GM12874 (cell line): ENCODE measurements around the gene R3HDM2.
A peak's percentile ranks its signal among the peaks of the same experiment; 100 is the strongest.

ENCODE experiments used
- TF ChIP-seq, protein P1 (sequence below): IDR thresholded peaks from 2 replicates; pipeline ENCODE4 v1.5.1; 2011; ENCODE audit warnings: low read depth, mild to moderate bottlenecking, control low read depth, low read length, moderate library complexity; ENCODE audit not compliant: insufficient read depth

Gene R3HDM2

DNA sequence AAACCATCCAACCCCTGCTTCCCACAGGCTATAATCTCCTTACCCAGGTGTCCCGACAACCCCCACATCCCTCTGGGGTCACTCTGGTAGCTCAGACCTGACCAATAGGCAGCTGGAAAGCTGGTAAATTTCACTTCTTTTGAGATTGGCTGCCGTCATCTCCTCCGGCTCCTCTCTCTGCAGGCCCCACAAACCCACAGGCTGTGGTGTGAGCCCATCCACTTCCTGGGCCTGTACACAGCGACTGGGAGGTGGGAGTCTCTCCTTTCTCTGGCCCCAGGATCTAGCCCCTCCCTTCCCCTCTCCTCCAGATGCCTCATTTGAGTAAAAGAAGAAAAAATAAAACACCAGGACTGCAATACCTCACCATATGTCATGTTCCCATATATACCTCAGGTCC lies 4.5 kb upstream of the R3HDM2 start:
- TF ChIP-seq, protein P1, sequence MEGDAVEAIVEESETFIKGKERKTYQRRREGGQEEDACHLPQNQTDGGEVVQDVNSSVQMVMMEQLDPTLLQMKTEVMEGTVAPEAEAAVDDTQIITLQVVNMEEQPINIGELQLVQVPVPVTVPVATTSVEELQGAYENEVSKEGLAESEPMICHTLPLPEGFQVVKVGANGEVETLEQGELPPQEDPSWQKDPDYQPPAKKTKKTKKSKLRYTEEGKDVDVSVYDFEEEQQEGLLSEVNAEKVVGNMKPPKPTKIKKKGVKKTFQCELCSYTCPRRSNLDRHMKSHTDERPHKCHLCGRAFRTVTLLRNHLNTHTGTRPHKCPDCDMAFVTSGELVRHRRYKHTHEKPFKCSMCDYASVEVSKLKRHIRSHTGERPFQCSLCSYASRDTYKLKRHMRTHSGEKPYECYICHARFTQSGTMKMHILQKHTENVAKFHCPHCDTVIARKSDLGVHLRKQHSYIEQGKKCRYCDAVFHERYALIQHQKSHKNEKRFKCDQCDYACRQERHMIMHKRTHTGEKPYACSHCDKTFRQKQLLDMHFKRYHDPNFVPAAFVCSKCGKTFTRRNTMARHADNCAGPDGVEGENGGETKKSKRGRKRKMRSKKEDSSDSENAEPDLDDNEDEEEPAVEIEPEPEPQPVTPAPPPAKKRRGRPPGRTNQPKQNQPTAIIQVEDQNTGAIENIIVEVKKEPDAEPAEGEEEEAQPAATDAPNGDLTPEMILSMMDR = no peak

DNA sequence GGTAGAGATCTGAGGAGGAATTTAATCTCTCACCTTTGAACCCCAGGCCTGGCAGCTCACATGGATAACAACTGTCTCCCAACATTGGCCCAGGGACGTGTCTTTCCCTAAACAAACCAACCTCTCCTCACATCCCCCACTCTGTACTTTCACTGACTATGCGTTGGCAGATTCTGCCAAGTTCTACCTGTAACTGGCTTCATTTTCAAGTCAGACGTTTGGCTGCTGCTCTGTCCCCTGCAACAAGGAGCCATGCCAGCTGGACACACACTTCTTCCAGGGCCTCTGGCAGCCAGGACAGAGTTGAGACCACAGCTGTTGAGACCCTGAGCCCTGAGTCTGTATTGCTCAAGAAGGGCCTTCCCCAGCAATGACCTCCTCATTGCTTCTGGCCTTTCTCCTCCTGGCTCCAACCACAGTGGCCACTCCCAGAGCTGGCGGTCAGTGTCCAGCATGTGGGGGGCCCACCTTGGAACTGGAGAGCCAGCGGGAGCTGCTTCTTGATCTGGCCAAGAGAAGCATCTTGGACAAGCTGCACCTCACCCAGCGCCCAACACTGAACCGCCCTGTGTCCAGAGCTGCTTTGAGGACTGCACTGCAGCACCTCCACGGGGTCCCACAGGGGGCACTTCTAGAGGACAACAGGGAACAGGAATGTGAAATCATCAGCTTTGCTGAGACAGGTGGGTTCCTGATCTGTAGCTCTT lies 3.8 kb upstream of the R3HDM2 start, which contains the start of gene INHBC:
Gene INHBC (plus strand): TSS at position 268 of the 707 bp plus-strand sequence. CDS start 103 bp downstream, at position 371.
- TF ChIP-seq, protein P1 = no peak

DNA sequence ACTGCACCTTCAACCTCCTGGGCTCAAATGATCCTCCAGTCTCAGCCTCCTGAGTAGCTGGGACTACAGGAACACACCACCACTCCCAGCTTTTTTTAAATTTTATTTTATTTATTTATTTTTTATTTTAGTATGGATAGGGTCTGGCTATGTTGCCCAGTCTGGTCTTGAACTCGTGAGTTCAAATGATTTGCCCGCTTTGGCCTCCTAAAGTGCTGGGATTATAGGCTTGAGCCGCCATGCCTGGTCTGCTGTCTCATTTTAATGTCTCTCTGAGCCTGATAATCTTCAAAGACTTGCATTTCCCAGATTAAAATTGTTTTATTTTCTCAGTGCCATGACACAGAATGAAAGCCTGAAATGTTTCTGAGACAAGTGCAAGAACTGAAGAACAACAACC lies 2.5 kb upstream of the R3HDM2 start:
- TF ChIP-seq, protein P1 = no peak

DNA sequence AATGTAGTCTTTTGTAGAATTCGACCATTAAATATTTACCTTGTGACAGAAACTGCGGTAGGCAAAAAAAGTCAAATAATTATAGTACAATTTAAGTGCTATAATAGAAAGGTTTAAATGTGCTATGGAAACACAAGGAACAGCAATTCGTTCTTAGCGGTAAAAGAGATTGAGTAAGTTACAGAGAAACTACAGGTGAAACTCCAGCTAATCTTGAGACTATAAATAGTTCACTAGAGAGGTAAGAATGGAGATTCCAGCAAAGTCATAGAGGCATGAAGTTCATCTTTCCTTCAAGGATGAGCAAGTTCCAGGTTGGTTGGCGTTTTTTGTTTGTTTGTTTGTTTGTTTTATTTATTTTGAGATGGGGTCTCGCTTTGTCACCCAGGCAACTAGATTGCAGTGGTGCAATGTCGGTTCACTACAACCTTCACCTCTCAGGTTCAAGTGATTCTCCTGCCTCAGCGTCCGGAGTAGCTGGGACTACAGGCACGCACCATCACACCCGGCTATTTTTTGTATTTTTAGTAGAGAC lies 878 bp upstream of the R3HDM2 start:
- TF ChIP-seq, protein P1 = no peak

DNA sequence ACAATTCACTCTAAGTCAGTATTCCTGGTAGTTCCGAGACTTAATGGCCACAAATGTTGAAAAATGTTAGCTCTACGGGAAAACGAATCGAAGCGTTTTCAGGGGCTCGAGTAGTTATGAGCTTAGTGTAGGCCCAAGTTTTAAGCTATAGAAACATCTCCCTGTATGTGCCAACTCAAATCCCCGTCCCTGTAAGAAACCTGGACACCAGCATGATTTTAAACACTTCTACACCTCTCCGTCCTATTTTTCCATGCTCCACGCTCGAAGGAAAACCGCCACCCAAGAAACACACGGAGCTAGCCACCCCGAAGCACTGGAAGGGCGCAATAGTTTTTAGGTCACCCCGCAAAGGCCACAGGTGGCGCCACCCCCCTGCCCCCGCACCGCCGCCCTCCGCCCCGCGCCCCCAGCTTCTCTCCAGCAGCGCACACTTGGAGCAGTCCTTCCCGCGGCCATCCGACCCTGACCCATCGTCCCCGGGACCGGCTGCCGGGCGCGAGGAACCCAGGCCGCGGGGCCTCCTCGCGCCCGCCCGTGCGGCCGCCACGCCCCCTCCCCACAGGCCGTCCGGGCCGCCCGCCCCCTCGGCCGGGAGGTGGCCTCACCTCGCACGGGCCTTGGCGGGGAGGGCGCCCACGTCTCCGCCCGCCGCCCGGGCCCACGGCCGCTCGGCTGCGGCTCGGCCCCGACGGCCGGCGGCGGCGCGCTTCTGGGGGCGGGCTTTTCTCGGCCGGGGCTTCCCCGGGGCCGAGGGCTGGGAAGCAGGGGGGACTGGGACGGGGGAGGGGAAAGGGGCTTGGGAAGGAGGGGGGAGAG lies 522 bp downstream of the R3HDM2 start:
- TF ChIP-seq, protein P1 = peak; percentile 18; the same call in 1 of the 2 replicates

DNA sequence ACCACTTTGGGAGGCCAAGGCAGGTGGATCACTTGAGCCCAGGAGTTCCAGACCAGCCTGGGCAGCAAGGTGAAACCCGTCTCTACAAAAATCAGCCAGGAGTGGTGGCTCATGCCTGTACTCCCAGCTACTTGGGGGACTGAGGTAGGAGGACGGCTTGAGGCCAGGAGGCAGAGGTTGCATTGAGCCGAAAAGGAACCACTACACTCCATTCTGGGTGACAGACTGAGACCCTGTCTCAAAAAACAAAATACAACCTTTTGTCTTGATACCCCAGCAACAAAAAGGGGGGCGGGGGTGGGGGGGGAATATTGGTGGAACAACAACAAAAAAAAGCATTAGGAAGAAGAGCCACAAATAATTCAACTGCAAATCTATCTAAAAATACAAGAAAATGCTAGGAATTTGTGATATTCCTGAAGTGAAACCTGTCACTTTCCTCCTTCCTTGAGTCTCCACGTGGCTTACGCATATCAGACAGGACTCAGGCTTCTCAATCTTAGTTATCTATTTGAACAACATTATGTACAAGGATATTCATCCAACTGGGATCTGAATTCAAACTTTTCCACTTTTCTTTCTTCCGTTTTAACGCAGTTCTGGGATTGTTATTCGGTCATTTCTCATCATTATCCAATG lies 1.3 kb downstream of the R3HDM2 start:
- TF ChIP-seq, protein P1 = no peak

DNA sequence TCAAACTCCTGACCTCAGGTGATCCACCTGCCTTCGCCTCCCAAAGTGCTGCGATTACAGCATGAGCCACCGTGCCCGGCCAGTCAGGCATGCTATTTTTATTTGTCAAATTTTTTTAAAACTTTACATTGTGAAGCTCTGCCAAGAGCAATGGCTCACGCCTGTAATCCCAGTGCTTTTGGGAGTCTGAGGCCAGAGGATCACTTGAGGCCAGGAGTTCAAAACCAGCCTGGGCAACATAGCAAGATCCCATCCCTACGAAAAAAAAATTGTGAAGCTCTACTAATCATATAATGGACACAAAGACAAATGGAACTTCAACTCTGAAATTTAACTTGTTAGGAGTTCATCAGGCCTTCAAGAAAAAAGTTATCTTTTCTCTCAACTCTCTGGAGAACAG lies 1.9 kb downstream of the R3HDM2 start:
- TF ChIP-seq, protein P1 = no peak
